H1 (cell line): ENCODE results near the gene LRRC42. TPM values are rescaled to one million over a fixed set of nuclear protein-coding genes. Genes with fewer than 3 reads are reported as not detected.

Experiments used
- CTCF ChIA-PET: fragments of 300-600 bp; sonication (Branson Sonifier 250); formaldehyde crosslinking; loops from one replicate; lab custom pipeline; 2021; ENCODE audit not compliant: partially characterized antibody; lab: Charles Lee
- POLR2A ChIA-PET: fragments of 300-600 bp; sonication (Branson Sonifier 250); formaldehyde crosslinking; loops from one replicate; lab custom pipeline; 2021; ENCODE audit warnings: inconsistent platforms; ENCODE audit not compliant: partially characterized antibody; lab: Charles Lee
- DNase-seq, 2 experiments: peaks; one replicate each; pipeline versions ENCODE4 v3.0.0 to v3.0.0-alpha.2; 2010 to 2022; ENCODE audit warnings: low spot score in 2 of 2, low read depth in 1 of 2, mixed read lengths in 1 of 2
- FAIRE-seq: peaks from 2 replicates; lab custom pipeline; 2011; peaks lifted over from hg19 to GRCh38; lab: Jason Lieb, UNC
- H2AFZ ChIP-seq: 2 replicates; pipeline ENCODE4 v1.8.1; 2012; ENCODE audit warnings: low read length, inconsistent platforms
- H2AK5ac ChIP-seq: 2 replicates; pipeline ENCODE4 v1.6.1; 2013; ENCODE audit warnings: low read depth, low read length
- H2BK120ac ChIP-seq: replicated peaks from 2 replicates; pipeline ENCODE3; 2013; ENCODE audit warnings: low read depth, low read length, inconsistent platforms
- H2BK12ac ChIP-seq: 2 replicates; pipeline ENCODE4 v1.6.1; 2013; ENCODE audit warnings: low read depth, low read length
- H2BK15ac ChIP-seq: 2 replicates; pipeline ENCODE4 v1.6.1; 2013; ENCODE audit warnings: low read length
- H2BK20ac ChIP-seq: 2 replicates; pipeline ENCODE4 v1.6.1; 2013; ENCODE audit warnings: low read length
- H2BK5ac ChIP-seq: 2 replicates; pipeline ENCODE4 v1.6.1; 2013; ENCODE audit warnings: low read depth, low read length
- H3K14ac ChIP-seq: 2 replicates; pipeline ENCODE4 v1.6.1; 2013; ENCODE audit warnings: inconsistent platforms; ENCODE audit not compliant: insufficient read length
- H3K18ac ChIP-seq: 2 replicates; pipeline ENCODE4 v1.6.1; 2013; ENCODE audit warnings: low read length; ENCODE audit errors: extremely low read depth
- H3K23ac ChIP-seq: 2 replicates; pipeline ENCODE4 v1.6.1; 2013; ENCODE audit warnings: inconsistent platforms; ENCODE audit not compliant: insufficient read length
- H3K23me2 ChIP-seq: 2 replicates; pipeline ENCODE4 v1.6.1; 2013; ENCODE audit warnings: low read depth, low read length
- H3K27ac ChIP-seq: 2 replicates; pipeline ENCODE4 v1.6.1; 2011; ENCODE audit warnings: low read depth, low read length, inconsistent platforms
- H3K27me3 ChIP-seq, 4 experiments: replicated peaks in 1 of 4; 1 replicate in 1 of 4; 2 replicates in 3 of 4; pipeline versions ENCODE4 v1.6.1 to v1.8.1; 2011 to 2013; ENCODE audit warnings: low read length in 3 of 4, mild to moderate bottlenecking in 3 of 4, inconsistent platforms in 2 of 4, mixed read lengths in 2 of 4, moderate library complexity in 1 of 4; ENCODE audit not compliant: control insufficient read depth in 3 of 4, insufficient read depth in 3 of 4; ENCODE audit errors: extremely low read depth in 1 of 4
- H3K36me3 ChIP-seq, 4 experiments: 2 replicates each; pipeline versions ENCODE4 v1.6.1 to v1.8.1; 2011 to 2013; ENCODE audit warnings: mild to moderate bottlenecking in 4 of 4, low read length in 3 of 4, moderate library complexity in 2 of 4, control low read depth in 1 of 4, inconsistent platforms in 1 of 4; ENCODE audit not compliant: insufficient read depth in 4 of 4, control insufficient read depth in 2 of 4
- H3K4ac ChIP-seq: replicated peaks from 2 replicates; pipeline ENCODE3; 2013; ENCODE audit warnings: low read length, low read depth, mixed read lengths, inconsistent platforms; ENCODE audit not compliant: insufficient read length
- H3K4me1 ChIP-seq, 4 experiments: replicated peaks in 1 of 4; 1 replicate in 1 of 4; 2 replicates in 3 of 4; pipeline versions ENCODE4 v1.6.1 to v1.8.1; 2011 to 2013; ENCODE audit warnings: low read length in 3 of 4, inconsistent platforms in 2 of 4, mixed read lengths in 1 of 4; ENCODE audit not compliant: insufficient read depth in 4 of 4, control insufficient read depth in 3 of 4
- H3K4me2 ChIP-seq, 2 experiments: 2 replicates each; pipeline versions ENCODE4 v1.6.1 to v1.8.1; 2011 to 2013; ENCODE audit warnings: low read depth in 2 of 2, low read length in 2 of 2, control low read depth in 1 of 2, inconsistent platforms in 1 of 2, mild to moderate bottlenecking in 1 of 2; ENCODE audit not compliant: insufficient read depth in 1 of 2
- H3K4me3 ChIP-seq, 4 experiments: fragments of 200-600, 300-600 bp in 1 of 4; sonication (generic), shearing (Covaris generic), sonication (Bioruptor Twin) in 1 of 4; 2 replicates each; pipeline versions ENCODE4 v1.5.1 to v1.8.1; 2011 to 2016; ENCODE audit warnings: low read length in 4 of 4, low read depth in 3 of 4, control low read depth in 2 of 4, inconsistent platforms in 2 of 4, mild to moderate bottlenecking in 2 of 4, mixed read lengths in 1 of 4, moderate library complexity in 1 of 4; ENCODE audit not compliant: insufficient read depth in 2 of 4; ENCODE audit errors: extremely low read depth in 1 of 4
- H3K56ac ChIP-seq: replicated peaks from 2 replicates; pipeline ENCODE3; 2013; ENCODE audit warnings: low read depth, mild to moderate bottlenecking, mixed read lengths, low read length, inconsistent platforms; ENCODE audit not compliant: insufficient read length
- H3K79me1 ChIP-seq: 2 replicates; pipeline ENCODE4 v1.6.1; 2013; ENCODE audit warnings: low read depth, low read length, control low read depth
- H3K79me2 ChIP-seq, 2 experiments: 2 replicates each; pipeline versions ENCODE4 v1.6.1 to v1.8.1; 2012 to 2013; ENCODE audit warnings: low read length in 2 of 2, mild to moderate bottlenecking in 2 of 2, inconsistent platforms in 1 of 2; ENCODE audit not compliant: insufficient read depth in 2 of 2, control insufficient read depth in 1 of 2
- H3K9ac ChIP-seq, 4 experiments: replicated peaks in 1 of 4; 1 replicate in 1 of 4; 2 replicates in 3 of 4; pipeline versions ENCODE4 v1.6.1 to v1.8.1; 2011 to 2013; ENCODE audit warnings: low read depth in 3 of 4, low read length in 3 of 4, control low read depth in 2 of 4, mild to moderate bottlenecking in 2 of 4, moderate library complexity in 2 of 4, inconsistent platforms in 1 of 4; ENCODE audit errors: extremely low read depth in 1 of 4
- H3K9me3 ChIP-seq, 2 experiments: 2 replicates each; pipeline versions ENCODE4 v1.6.1 to v1.8.1; 2012 to 2013; ENCODE audit warnings: mild to moderate bottlenecking in 2 of 2, moderate library complexity in 2 of 2, control low read depth in 1 of 2, inconsistent platforms in 1 of 2, low read depth in 1 of 2, low read length in 1 of 2, mixed read lengths in 1 of 2; ENCODE audit not compliant: insufficient read depth in 2 of 2
- H4K20me1 ChIP-seq, 2 experiments: replicated peaks in 1 of 2; 2 replicates each; pipeline versions ENCODE3 to v1.8.1; 2011 to 2013; ENCODE audit warnings: inconsistent platforms in 2 of 2, low read length in 2 of 2, mild to moderate bottlenecking in 1 of 2; ENCODE audit not compliant: insufficient read depth in 2 of 2, control insufficient read depth in 1 of 2
- H4K5ac ChIP-seq: 2 replicates; pipeline ENCODE4 v1.6.1; 2013; ENCODE audit warnings: low read length, low read depth, mixed read lengths, inconsistent platforms; ENCODE audit not compliant: insufficient read length
- H4K8ac ChIP-seq: 2 replicates; pipeline ENCODE4 v1.8.0; 2013; ENCODE audit warnings: mild to moderate bottlenecking, moderate library complexity, low read length, inconsistent platforms; ENCODE audit not compliant: insufficient read depth; ENCODE audit errors: extremely low read depth
- H4K91ac ChIP-seq: replicated peaks from 2 replicates; pipeline ENCODE3; 2013; ENCODE audit warnings: low read length, mixed read lengths, inconsistent platforms; ENCODE audit not compliant: insufficient read length
- CHD2 ChIP-seq: IDR thresholded peaks from 2 replicates; pipeline ENCODE4 v1.6.1; 2012; ENCODE audit warnings: low read length, improper control_type of control experiment
- CTBP2 ChIP-seq: IDR thresholded peaks from 2 replicates; pipeline ENCODE4 v1.7.0; 2011; ENCODE audit warnings: borderline replicate concordance, mild to moderate bottlenecking, moderate library complexity, mixed read lengths, low read length; ENCODE audit not compliant: insufficient read depth, insufficient read length
- FOSL1 ChIP-seq: IDR thresholded peaks from 2 replicates; pipeline ENCODE4 v1.6.1; 2011; ENCODE audit warnings: mild to moderate bottlenecking, low read depth, low read length, moderate library complexity; ENCODE audit not compliant: insufficient read depth
- RBBP5 ChIP-seq: IDR thresholded peaks from 2 replicates; pipeline ENCODE4 v1.7.1; 2012; ENCODE audit warnings: low read depth, mild to moderate bottlenecking, inconsistent platforms, low read length, moderate library complexity, borderline replicate concordance
- TCF12 ChIP-seq: IDR thresholded peaks from 2 replicates; pipeline ENCODE4 v1.6.1; 2011; ENCODE audit warnings: low read depth, mild to moderate bottlenecking, low read length
- WGBS, 2 experiments: shearing (Covaris generic) in 1 of 2; methylation state at CpG; one replicate each; pipeline versions ENCODE4 v1.1.6 to v1.1.7; 2013 to 2015; ENCODE audit warnings: low lambda C conversion rate in 2 of 2, mixed read lengths in 2 of 2, inconsistent platforms in 1 of 2, low coverage in 1 of 2, missing lambda C conversion rate in 1 of 2; ENCODE audit not compliant: insufficient replicate concordance in 2 of 2, insufficient coverage in 1 of 2, insufficient read length in 1 of 2; ENCODE audit errors: extremely low coverage in 1 of 2, missing lambda C conversion rate in 1 of 2; 5-methylcytosine and 5-hydroxymethylcytosine counted together
- polyA plus RNA-seq, 7 experiments: library from polyadenylated mRNA; depleted of rRNA in 3 of 7; stranded (reverse) in 5 of 7; unstranded in 2 of 7; fragments of >200 nt in 5 of 7; fragments of 200-250 nt in 2 of 7; gene quantifications; 1 replicate in 5 of 7; 2 replicates in 1 of 7; 4 replicates in 1 of 7; pipeline versions ENCODE4 v1.2.1 to v1.2.3, GENCODE V29; 2011 to 2013; ENCODE audit warnings: missing spikeins in 2 of 7, mixed read lengths in 2 of 7
- total RNA-seq: library from RNA; stranded (reverse); fragmentation: NEBNext Ultra II Directional; extraction: Animal tissue kit (Norgen Biotek cat#: 25700); gene quantifications from 2 replicates; pipeline ENCODE4 v1.2.1, GENCODE V29; 2021

The LRRC42 gene
- total and polyA plus RNA-seq, 2 of the 8 experiments (the other 6 are each of a cell fraction or from before 2014, with no cell fraction given): 38.2 to 54.1 TPM

GRCh38 chr1:54011316-54012007, 65.3 kb downstream of the LRRC42 start:
- no peak overlapping the region for H4K8ac ChIP-seq
- 84% methylated on average over 9 of the region's 9 CpGs; no CpG with 5 or more reads in 1 of the 2 experiments for WGBS, 2 experiments
- H2BK15ac ChIP-seq: no peak overlapping the region
- no peak overlapping the region for H4K5ac ChIP-seq
- no peaks in the 10 kb centered on the region for H3K36me3 ChIP-seq
- no peak overlapping the region for H3K4me2 ChIP-seq
- no peak overlapping the region for H3K9ac ChIP-seq
- ChIA-PET CTCF (interaction anchor here (0.6 to 1.3 kb wide), 5 partner anchors 13 to 1055 kb away, joined by 3 read pairs; no protein-coding TSS in a partner anchor), POLR2A (no interaction called here)
- H3K4me1 ChIP-seq: peaks cover 0 to 3% (median 0%) of the 10 kb centered on the region in 4 experiments; a peak in 1 of 7 replicates
- H3K23me2 ChIP-seq: no peaks in the 10 kb centered on the region; the same call in 1 of the 2 replicates
- no peaks in the 10 kb centered on the region for H3K27me3 ChIP-seq
- H3K27ac ChIP-seq: no peak overlapping the region
- no peak overlapping the region for H2BK12ac ChIP-seq
- TF ChIP-seq CTBP2 (no peak), FOSL1 (no peak), TCF12 (no peak), RBBP5 (no peak), CHD2 (no peak)
- no peak overlapping the region for H2BK5ac ChIP-seq
- FAIRE-seq (no peak), DNase-seq (peak in 1 of 2 experiments; percentile 27)
- no peaks in the 10 kb centered on the region for H3K79me2 ChIP-seq
- no peak overlapping the region for H3K23ac ChIP-seq
- H2BK20ac ChIP-seq: no peak overlapping the region
- H2AK5ac ChIP-seq: no peak overlapping the region
- H3K4me3 ChIP-seq: no peak overlapping the region
- H3K79me1 ChIP-seq: no peaks in the 10 kb centered on the region
- H3K18ac ChIP-seq: no peak overlapping the region
- H4K20me1 ChIP-seq: no peaks in the 10 kb centered on the region
- no peak overlapping the region for H2BK120ac ChIP-seq
- no peak overlapping the region for H4K91ac ChIP-seq
- no peak overlapping the region for H2AFZ ChIP-seq
- no peaks in the 10 kb centered on the region for H3K9me3 ChIP-seq
- H3K4ac ChIP-seq: no peak overlapping the region
- no peak overlapping the region for H3K14ac ChIP-seq
- no peak overlapping the region for H3K56ac ChIP-seq
